Thyroid gland (tissue), 4 donors: ENCODE measurements around the gene RABL3. TPM values are rescaled to one million over a fixed set of nuclear protein-coding genes. Genes with fewer than 3 reads are reported as not detected.
"Not testable (repeated sequence)": the region's sequence is repeated elsewhere in the genome, so short reads cannot be mapped to it uniquely, and the experiment has no call there.

Experiments used
- DNase-seq, 2 donors: peaks; one replicate each; pipeline ENCODE4 v3.0.0-alpha.2; 2019
- H3K27ac ChIP-seq, 3 donors: fragments of 200-600 bp; sonication (generic); 1 replicate in 2 of 3; 2 replicates in 1 of 3; pipeline ENCODE4 v1.5.1; 2016 to 2019; ENCODE audit warnings: mild to moderate bottlenecking in 1 of 3, moderate library complexity in 1 of 3
- H3K27me3 ChIP-seq: fragments of 200-600 bp; sonication (generic); one replicate; pipeline ENCODE4 v1.5.1; 2019
- H3K36me3 ChIP-seq, 2 donors: fragments of 200-600 bp; sonication (generic); one replicate each; pipeline ENCODE4 v1.5.1; 2016 to 2019
- H3K4me1 ChIP-seq, 2 donors: fragments of 200-600 bp; sonication (generic); one replicate each; pipeline ENCODE4 v1.5.1; 2017 to 2019
- H3K4me3 ChIP-seq, 3 donors: fragments of 200-600 bp; sonication (generic); replicated peaks in 1 of 3; 1 replicate in 2 of 3; 2 replicates in 1 of 3; pipeline ENCODE4 v1.5.1; 2016; ENCODE audit warnings: mild to moderate bottlenecking in 1 of 3
- H3K9me3 ChIP-seq: fragments of 200-600 bp; sonication (generic); one replicate; pipeline ENCODE4 v1.5.1; 2017
- POLR2A ChIP-seq, 2 donors: fragments of 450-650 bp; IDR thresholded peaks; one replicate each; pipeline ENCODE4 v1.6.1; 2017; ENCODE audit warnings: antibody characterized with exemption in 2 of 2, mild to moderate bottlenecking in 2 of 2, moderate library complexity in 1 of 2
- WGBS, 2 donors: methylation state at CpG; one replicate each; pipeline ENCODE4 v1.1.5; 2017; 5-methylcytosine and 5-hydroxymethylcytosine counted together
- intact Hi-C: fragments of 100-400 bp; cut with DNase I; formaldehyde crosslinking; loops from one replicate; pipeline ENCODE4 v1.15.1; 2023
- total RNA-seq, 4 donors: library from RNA; depleted of rRNA; stranded (reverse); fragments of >200 nt; gene quantifications; one replicate each; pipeline ENCODE4 v1.2.3, GENCODE V29; 2016
- TF ChIP-seq, protein P1 (sequence below), 6 experiments: fragments of 200-600 bp in 3 of 6; fragments of 450-650 bp in 3 of 6; sonication (generic) in 3 of 6; IDR thresholded peaks; one replicate each; pipeline ENCODE4 v1.5.1; 2016 to 2019; ENCODE audit warnings: antibody characterized with exemption in 6 of 6, mild to moderate bottlenecking in 2 of 6, inconsistent platforms in 1 of 6, moderate library complexity in 1 of 6

The RABL3 gene
- total RNA-seq, 4 donors from 2014 or later = 24.3 to 59.5 (median 32.0) TPM

DNA sequence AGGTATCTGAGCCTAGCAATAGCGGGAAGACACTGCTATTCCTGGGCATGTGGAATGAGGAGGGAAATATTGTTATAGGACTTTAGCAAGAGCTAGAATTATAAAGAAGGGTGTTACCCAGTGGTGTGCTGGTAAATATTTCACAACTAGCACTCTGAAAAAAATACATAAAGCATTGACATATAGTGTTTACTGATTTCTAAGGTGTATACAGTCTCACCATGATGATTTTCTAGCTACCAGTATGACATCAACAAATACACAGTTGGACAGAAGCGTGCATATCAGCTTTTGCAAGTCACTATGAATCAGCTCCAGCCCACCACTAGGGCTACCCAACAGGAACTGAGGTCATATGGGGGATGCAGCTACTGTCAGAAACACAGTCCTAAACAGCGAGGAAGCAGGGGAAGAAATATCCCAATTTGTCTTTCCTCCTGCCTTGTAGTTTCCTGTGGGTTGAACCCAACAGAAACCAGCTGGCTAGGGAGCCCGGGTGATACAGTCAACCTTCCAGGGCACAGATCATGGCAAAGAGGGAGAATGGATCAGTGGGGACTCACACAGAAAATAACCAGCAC, 99.9 kb downstream of the RABL3 start:
- H3K4me3 ChIP-seq = no peak overlapping the region
- no peak for TF ChIP-seq POLR2A (IDR thresholded peaks at IDR 0.05)
- TF ChIP-seq, protein P1, sequence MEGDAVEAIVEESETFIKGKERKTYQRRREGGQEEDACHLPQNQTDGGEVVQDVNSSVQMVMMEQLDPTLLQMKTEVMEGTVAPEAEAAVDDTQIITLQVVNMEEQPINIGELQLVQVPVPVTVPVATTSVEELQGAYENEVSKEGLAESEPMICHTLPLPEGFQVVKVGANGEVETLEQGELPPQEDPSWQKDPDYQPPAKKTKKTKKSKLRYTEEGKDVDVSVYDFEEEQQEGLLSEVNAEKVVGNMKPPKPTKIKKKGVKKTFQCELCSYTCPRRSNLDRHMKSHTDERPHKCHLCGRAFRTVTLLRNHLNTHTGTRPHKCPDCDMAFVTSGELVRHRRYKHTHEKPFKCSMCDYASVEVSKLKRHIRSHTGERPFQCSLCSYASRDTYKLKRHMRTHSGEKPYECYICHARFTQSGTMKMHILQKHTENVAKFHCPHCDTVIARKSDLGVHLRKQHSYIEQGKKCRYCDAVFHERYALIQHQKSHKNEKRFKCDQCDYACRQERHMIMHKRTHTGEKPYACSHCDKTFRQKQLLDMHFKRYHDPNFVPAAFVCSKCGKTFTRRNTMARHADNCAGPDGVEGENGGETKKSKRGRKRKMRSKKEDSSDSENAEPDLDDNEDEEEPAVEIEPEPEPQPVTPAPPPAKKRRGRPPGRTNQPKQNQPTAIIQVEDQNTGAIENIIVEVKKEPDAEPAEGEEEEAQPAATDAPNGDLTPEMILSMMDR (IDR thresholded peaks at IDR 0.05) = no peak
- H3K4me1 ChIP-seq = no peaks in the 10 kb centered on the region
- H3K27me3 ChIP-seq = no peaks in the 10 kb centered on the region
- no peak overlapping the region for H3K27ac ChIP-seq
- peaks cover 0 to 47% of the 10 kb centered on the region in 2 donors for H3K36me3 ChIP-seq
- no peaks in the 10 kb centered on the region for H3K9me3 ChIP-seq
- DNase-seq = no peak
- WGBS, 2 donors = 77 to 86% methylated on average over 4 of the region's 4 CpGs
- intact Hi-C loops = no loop called here

DNA sequence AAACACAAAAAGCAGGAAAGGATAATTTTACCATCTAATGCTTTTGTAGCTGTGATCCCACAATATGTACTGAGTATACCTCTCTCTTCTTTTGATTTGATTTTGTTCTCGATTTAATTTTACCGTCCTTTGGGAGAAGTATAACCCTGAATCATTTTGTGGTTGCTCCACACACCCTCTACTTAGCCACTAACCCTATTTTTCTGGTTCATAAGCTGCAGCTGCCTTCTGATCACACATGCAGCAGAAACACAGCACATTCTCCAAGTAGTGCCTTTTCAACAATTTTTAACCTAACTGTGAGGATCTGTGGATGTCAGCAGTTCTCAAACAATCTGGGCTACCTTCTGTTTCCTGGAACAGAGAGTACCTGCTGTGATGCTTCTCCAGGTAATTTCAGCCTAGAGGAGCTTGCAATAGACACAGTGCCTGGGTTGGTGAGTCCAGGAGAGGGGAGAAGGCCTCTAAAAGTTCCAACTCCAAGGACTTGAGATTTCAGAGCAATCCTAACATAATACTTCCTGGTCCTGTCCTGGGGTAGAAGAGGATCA, 100.5 kb downstream of the RABL3 start:
- H3K27ac ChIP-seq = no peak overlapping the region
- no peak for DNase-seq
- intact Hi-C loops = no loop called here
- H3K36me3 ChIP-seq = peaks cover 0 to 45% of the 10 kb centered on the region in 2 donors
- TF ChIP-seq POLR2A (IDR thresholded peaks at IDR 0.05) = no peak
- TF ChIP-seq, protein P1 (IDR thresholded peaks at IDR 0.05) = no peak
- no peaks in the 10 kb centered on the region for H3K9me3 ChIP-seq
- H3K27me3 ChIP-seq = no peaks in the 10 kb centered on the region
- H3K4me1 ChIP-seq = no peaks in the 10 kb centered on the region
- no peak overlapping the region for H3K4me3 ChIP-seq
- WGBS, 2 donors = 91 to 93% methylated on average over 2 of the region's 2 CpGs

DNA sequence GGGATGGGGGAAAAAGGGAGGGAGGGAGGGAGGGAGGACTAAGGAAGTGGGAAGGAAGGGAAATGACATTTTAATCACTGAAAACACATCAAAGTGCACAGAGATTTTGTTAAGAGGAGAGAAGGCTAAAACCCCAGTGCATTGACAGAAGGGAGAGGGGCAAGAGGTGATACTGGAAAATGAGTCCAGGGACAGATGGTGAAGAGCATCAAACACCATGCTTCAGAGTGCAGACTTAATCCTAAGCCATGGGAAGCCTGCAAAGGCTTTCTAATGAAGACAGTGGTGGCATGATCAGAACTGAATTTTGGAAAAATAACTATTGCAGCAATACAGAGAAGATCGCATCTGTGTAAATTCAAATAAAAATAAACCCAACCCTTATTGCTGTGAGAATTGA, 102.1 kb downstream of the RABL3 start:
- DNase-seq = no peak
- 87 to 92% methylated on average over 1 of the region's 1 CpG for WGBS, 2 donors
- Histone ChIP-seq H3K27me3 (no peaks in the 10 kb centered on the region), H3K36me3 (peaks cover 0 to 30% of the 10 kb centered on the region in 2 donors), H3K4me3 (no peak overlapping the region), H3K9me3 (no peaks in the 10 kb centered on the region), H3K4me1 (no peaks in the 10 kb centered on the region), H3K27ac (no peak overlapping the region)
- TF ChIP-seq, protein P1 (IDR thresholded peaks at IDR 0.05) = no peak
- no peak for TF ChIP-seq POLR2A (IDR thresholded peaks at IDR 0.05)
- intact Hi-C loops = no loop called here

DNA sequence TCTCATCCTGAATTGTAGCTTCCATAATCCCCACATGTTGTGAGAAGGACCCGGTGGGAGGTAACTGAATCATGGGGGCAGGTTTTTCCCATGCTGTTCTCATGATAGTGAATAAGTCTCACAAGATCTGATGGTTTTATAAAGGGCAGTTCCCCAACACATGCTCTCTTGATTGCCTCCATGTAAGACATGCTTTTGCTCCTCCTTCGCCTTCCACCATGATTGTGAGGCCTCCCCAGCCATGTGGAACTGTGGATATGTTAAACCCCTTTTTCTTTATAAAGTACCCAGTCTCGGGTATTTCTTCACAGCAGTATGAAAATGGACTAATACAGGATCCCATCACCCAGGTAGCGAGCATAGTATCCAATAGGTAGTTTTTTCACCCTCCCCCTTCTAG, 103.5 kb downstream of the RABL3 start:
- H3K4me3 ChIP-seq, H3K27ac ChIP-seq, H3K27me3 ChIP-seq, DNase-seq, H3K4me1 ChIP-seq, H3K9me3 ChIP-seq, intact Hi-C loops: not testable (repeated sequence)
- 98% methylated on average over 4 of the region's 4 CpGs for WGBS, 2 donors
- H3K36me3 ChIP-seq = peaks cover 0 to 28% of the 10 kb centered on the region in 2 donors

GRCh38 chr3:120637851-120638559, 104.3 kb downstream of the RABL3 start:
- TF ChIP-seq POLR2A (IDR thresholded peaks at IDR 0.05) = no peak
- TF ChIP-seq, protein P1 (IDR thresholded peaks at IDR 0.05) = no peak
- DNase-seq = no peak
- no peaks in the 10 kb centered on the region for H3K27me3 ChIP-seq
- WGBS, 2 donors = 85 to 92% methylated on average over 6 of the region's 6 CpGs
- intact Hi-C loops = no loop called here
- no peak overlapping the region for H3K27ac ChIP-seq
- H3K9me3 ChIP-seq = no peaks in the 10 kb centered on the region
- H3K4me3 ChIP-seq = no peak overlapping the region
- H3K36me3 ChIP-seq = peaks cover 0 to 29% of the 10 kb centered on the region in 2 donors
- H3K4me1 ChIP-seq = no peaks in the 10 kb centered on the region
